GM12865 (cell line): Measurements from ENCODE around the gene MED10.

Source experiments
- DNase-seq: peaks from one replicate; pipeline ENCODE4 v3.0.0; 2010; ENCODE audit warnings: low read depth
- H3K4me3 ChIP-seq: 2 replicates; pipeline ENCODE4 v1.5.1; 2011; ENCODE audit warnings: mild to moderate bottlenecking, low read depth, low read length, control low read depth
- TF ChIP-seq, protein P1 (sequence below): IDR thresholded peaks from 2 replicates; pipeline ENCODE4 v1.5.1; 2011; ENCODE audit warnings: low read length, control low read depth, low read depth, inconsistent platforms; ENCODE audit not compliant: insufficient read depth; ENCODE audit errors: missing control alignments

Gene MED10

DNA sequence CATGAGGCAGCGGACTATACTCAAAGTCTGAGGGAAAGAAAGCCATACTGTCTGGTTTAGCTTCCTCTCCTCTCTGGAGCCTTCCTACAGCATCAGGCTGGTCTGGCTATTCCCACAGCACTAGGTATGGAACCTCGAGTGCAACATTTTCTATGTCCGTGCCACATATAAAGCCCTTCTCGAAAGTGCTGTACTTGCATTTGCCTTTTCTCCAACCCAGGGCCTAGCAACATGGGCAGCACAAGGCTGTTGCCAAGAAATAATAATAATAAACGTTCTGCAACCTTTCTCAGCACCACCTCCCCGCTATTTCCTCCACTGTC is 804 bp downstream of the MED10 start:
- TF ChIP-seq, protein P1, sequence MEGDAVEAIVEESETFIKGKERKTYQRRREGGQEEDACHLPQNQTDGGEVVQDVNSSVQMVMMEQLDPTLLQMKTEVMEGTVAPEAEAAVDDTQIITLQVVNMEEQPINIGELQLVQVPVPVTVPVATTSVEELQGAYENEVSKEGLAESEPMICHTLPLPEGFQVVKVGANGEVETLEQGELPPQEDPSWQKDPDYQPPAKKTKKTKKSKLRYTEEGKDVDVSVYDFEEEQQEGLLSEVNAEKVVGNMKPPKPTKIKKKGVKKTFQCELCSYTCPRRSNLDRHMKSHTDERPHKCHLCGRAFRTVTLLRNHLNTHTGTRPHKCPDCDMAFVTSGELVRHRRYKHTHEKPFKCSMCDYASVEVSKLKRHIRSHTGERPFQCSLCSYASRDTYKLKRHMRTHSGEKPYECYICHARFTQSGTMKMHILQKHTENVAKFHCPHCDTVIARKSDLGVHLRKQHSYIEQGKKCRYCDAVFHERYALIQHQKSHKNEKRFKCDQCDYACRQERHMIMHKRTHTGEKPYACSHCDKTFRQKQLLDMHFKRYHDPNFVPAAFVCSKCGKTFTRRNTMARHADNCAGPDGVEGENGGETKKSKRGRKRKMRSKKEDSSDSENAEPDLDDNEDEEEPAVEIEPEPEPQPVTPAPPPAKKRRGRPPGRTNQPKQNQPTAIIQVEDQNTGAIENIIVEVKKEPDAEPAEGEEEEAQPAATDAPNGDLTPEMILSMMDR, result no peak
- peak overlapping the region; percentile 89 for H3K4me3 ChIP-seq
- peak; percentile 20 for DNase-seq

DNA sequence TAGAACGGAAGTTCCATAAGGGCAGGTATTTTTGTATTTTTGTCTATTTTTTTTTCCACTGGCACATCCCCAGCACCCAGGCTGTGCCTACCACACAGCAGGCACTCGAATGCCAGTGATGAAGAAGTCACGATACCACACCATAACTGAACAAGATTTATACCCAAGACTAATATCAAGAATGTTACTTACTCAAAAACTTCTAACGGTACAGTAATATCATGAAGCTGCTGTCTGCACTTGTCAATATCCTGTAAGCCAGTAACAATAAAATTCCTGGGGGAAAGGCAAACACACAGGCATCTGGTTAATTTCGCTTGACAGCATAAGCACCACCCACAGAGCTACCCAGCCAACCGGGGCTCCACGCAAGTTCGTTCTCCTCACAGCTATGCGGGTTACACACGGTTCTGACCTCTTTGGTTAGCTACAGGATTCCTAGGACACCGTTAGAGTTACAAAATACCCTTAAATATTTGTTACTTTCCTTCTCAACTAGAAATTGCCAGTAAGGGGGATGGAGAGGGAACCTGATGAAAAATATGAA is 1.3 kb downstream of the MED10 start:
- TF ChIP-seq, protein P1, result no peak
- peak overlapping the region; percentile 89 for H3K4me3 ChIP-seq
- peak; percentile 20 for DNase-seq

DNA sequence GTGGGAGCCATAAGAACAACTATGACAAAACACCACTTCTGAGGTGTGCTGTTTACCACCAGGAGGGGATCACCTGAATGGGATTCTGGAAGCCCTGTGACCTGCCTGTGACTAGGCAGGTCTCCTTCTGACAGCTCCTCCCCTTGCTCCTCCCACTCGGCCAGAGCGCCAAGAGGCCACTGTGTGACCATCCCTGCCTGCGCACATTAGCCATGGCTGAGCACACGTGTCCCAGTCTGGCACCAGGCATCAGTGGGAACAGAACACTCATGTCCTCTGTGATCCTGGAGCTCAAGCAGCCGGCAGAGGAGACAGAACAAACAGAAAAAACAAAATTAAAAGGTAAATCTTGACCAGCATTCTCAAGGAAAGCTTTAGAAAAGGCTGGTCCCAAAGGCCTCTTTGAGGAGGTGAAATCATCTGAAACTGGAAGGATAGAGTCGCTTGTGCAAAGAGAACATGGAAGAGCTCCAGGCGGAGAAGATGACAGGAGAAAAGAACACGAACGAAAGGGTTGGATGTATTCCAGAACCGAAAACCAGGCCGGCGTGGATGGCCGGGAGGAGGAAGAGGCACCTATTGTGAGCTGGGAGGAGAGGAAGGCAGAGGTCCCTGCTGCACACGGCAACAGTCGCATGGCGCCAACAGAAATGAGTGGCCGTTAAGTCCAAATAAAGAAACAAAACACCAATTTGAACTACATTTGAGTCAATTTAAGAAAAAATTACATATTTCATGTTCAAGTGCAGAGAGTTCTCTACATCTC is 5.1 kb downstream of the MED10 start:
- no peak overlapping the region for H3K4me3 ChIP-seq
- no peak for DNase-seq
- TF ChIP-seq, protein P1, result no peak

DNA sequence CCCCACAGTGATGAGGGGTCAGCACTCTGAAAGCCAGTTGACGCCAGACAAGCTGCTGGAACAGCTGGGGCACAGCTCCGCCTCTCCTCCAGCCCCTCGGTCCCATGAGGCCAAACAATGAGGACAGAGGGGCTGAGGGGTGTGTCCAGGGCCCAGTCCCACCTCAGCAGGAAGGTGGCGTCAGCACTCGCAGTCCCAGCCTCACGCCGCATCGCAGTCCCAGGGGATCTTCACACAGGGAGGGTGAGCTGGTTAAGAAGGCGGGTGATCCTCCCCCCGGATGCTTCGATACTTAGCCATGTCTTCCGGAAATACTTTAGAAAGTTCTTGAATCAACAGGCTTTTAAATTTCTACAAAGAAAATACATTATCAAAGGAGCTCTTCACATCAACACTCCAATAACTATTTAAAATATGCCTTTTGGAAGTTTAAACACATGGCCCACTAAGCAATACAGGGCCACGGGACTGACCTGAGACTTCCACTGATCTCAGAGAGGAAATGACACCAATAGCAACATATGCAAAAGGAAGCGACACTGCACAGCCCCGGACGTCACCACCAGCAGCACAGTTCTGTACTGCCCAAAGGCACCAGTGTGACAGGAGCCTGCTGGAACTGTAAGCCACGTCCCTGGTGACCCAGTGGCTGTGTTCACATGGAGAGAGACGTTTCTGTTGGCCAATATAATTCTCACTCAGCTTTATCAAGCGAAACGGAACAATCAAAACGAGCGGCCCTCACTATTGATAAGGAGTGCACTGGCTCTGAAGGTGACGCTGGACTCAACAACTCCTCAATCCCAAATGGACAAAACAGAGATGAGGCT is 5.9 kb downstream of the MED10 start:
- no peak for DNase-seq
- no peak overlapping the region for H3K4me3 ChIP-seq
- TF ChIP-seq, protein P1, result no peak

DNA sequence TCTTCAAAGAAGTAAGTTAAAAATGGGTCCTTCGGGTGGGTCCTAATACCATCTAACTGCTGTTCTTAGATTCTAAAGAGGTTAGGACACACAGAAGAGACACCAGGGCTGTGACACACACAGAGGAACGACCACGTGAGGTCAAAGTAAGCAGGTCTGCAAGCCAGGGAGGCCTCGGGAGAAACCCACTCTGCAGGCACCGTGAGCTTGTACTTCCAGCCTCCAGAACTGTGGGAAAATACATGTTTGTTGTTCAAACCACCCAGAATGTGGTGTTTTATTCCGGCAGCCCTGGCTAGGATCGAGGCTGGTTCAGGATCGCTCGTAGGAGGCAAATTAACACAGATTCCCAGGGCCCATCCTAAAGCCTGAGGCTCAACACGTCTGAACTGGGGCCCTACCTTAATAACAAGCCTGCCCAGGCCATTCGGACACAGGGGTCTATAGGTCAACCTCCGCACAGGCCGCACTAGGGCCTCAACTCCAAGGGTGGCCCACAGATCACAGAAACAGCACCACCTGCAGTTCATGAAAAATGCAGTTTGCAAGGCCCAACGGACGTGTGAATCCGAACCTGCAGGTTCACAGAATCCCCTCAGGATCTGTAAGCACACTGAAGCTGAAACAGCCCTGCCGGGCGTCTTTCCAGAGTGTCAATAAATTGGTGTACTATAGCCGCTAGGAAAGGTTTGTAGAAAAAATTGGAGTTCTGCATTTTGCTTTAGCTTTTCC is 7.1 kb downstream of the MED10 start:
- DNase-seq, result no peak
- TF ChIP-seq, protein P1, result no peak
- no peak overlapping the region for H3K4me3 ChIP-seq

DNA sequence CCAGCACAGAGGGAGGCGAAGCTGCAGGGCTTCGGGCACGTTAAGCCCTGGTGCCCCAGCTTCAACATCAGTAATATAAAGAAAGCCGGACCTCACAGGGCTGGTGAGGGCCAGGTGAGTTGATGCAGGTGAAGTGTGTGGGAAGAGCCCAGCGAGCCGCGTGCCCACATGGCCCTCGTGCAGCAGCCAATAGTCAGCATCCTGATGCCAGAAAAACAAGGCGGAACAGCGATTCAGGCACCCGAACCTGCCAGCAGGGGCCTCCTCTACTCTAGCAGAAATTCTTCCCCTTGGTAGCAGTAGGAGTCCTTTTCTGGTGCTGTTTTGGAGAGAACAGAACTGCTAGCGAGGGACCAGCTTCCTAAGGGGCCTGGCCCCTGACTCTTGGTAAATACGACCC is 7.8 kb downstream of the MED10 start:
- no peak overlapping the region for H3K4me3 ChIP-seq
- no peak for DNase-seq
- TF ChIP-seq, protein P1, result no peak
